ENCODE results near the gene CYB561D1. TPM values are rescaled to one million over a fixed set of nuclear protein-coding genes. Genes with fewer than 3 reads are reported as not detected.

The CYB561D1 gene
- total and polyA plus RNA-seq, 2 of the 8 experiments (the other 6 are each of a cell fraction or from before 2014, with no cell fraction given), result 3.6 to 3.8 TPM

- Histone ChIP-seq H3K9ac (replicated peaks in 1 of 4; ENCODE audit: extremely low read depth in 1 of 4, low read depth in 3 of 4, low read length in 3 of 4) (peak overlapping the region in 3 of 4 experiments; percentile 41 to 91 (median 66); a peak in 4 of 7 replicates), H3K27me3 (replicated peaks in 1 of 4; ENCODE audit: control insufficient read depth in 3 of 4, extremely low read depth in 1 of 4, insufficient read depth in 3 of 4, low read length in 3 of 4) (peaks cover 0 to under 1% (median 0%) of the 10 kb centered on the region in 4 experiments; a peak in 1 of 7 replicates), H3K56ac (replicated peaks; ENCODE audit: insufficient read length, low read depth, low read length) (peak overlapping the region; percentile 40), H3K4me1 (replicated peaks in 1 of 4; ENCODE audit: control insufficient read depth in 3 of 4, insufficient read depth in 4 of 4, low read length in 3 of 4) (peaks cover 0 to 9% (median 2%) of the 10 kb centered on the region in 4 experiments; a peak in 3 of 7 replicates), H2BK120ac (replicated peaks; ENCODE audit: low read depth, low read length) (no peak overlapping the region), H3K23ac (ENCODE audit: insufficient read length) (no peak overlapping the region), H3K4ac (replicated peaks; ENCODE audit: insufficient read length, low read depth, low read length) (peak overlapping the region; percentile 76), H3K23me2 (ENCODE audit: low read depth, low read length) (peaks cover 16% of the 10 kb centered on the region), H2BK20ac (ENCODE audit: low read length) (peak overlapping the region; percentile 61; the same call in 1 of the 2 replicates), H2BK5ac (ENCODE audit: low read depth, low read length) (peak overlapping the region; percentile 95), H4K20me1 (replicated peaks in 1 of 2; ENCODE audit: control insufficient read depth in 1 of 2, insufficient read depth in 2 of 2, low read length in 2 of 2) (no peaks in the 10 kb centered on the region), H4K8ac (ENCODE audit: extremely low read depth, insufficient read depth, low read length) (peak overlapping the region; percentile 66), H3K9me3 (ENCODE audit: insufficient read depth in 2 of 2, low read depth in 1 of 2, low read length in 1 of 2) (no peaks in the 10 kb centered on the region), H4K5ac (ENCODE audit: insufficient read length, low read depth, low read length) (peak overlapping the region; percentile 34), H3K79me1 (ENCODE audit: low read depth, low read length) (no peaks in the 10 kb centered on the region), H4K91ac (replicated peaks; ENCODE audit: insufficient read length, low read length) (peak overlapping the region; percentile 69), H3K18ac (ENCODE audit: extremely low read depth, low read length) (peak overlapping the region; percentile 97), H2AK5ac (ENCODE audit: low read depth, low read length) (no peak overlapping the region), H3K14ac (ENCODE audit: insufficient read length) (no peak overlapping the region), H3K79me2 (ENCODE audit: control insufficient read depth in 1 of 2, insufficient read depth in 2 of 2, low read length in 2 of 2) (no peaks in the 10 kb centered on the region), H3K36me3 (ENCODE audit: control insufficient read depth in 2 of 4, insufficient read depth in 4 of 4, low read length in 3 of 4) (no peaks in the 10 kb centered on the region), H2BK15ac (ENCODE audit: low read length) (no peak overlapping the region), H3K4me3 (ENCODE audit: extremely low read depth in 1 of 4, insufficient read depth in 2 of 4, low read depth in 3 of 4, low read length in 4 of 4) (peak overlapping the region; percentile 63 to 83 (median 78)), H3K27ac (ENCODE audit: low read depth, low read length) (no peak overlapping the region), H3K4me2 (ENCODE audit: insufficient read depth in 1 of 2, low read depth in 2 of 2, low read length in 2 of 2) (peak overlapping the region; percentile 94 to 99), H2AFZ (ENCODE audit: low read length) (peak overlapping the region; percentile 95; the same call in 1 of the 2 replicates), H2BK12ac (ENCODE audit: low read depth, low read length) (peak overlapping the region; percentile 77; the same call in 1 of the 2 replicates)
- POLR2A ChIA-PET (ENCODE audit: partially characterized antibody), result interaction anchor here (0.6 to 3.1 kb wide), 8 partner anchors 9 to 177 kb away, joined by 3 to 17 read pairs (median 6); partner anchors contain the start of genes AMIGO1, CYB561D1 and PSMA5
- FAIRE-seq (no peak), DNase-seq (ENCODE audit: low read depth in 1 of 2, low spot score in 2 of 2) (no peak)
- CTCF ChIA-PET (ENCODE audit: partially characterized antibody), result interaction anchor here (0.6 to 43.7 kb wide), 8 partner anchors 7 to 179 kb away, joined by 3 to 1755 read pairs (median 6); partner anchors contain the start of genes AMIGO1, CYB561D1 and GPR61
- WGBS, 2 experiments (ENCODE audit: extremely low coverage in 1 of 2, insufficient coverage in 1 of 2, insufficient read length in 1 of 2, insufficient replicate concordance in 2 of 2, low coverage in 1 of 2, low lambda C conversion rate in 2 of 2, missing lambda C conversion rate in 1 of 2), result 6% methylated on average over 15 of the region's 15 CpGs; no CpG with 5 or more reads in 1 of the 2 experiments
- TF ChIP-seq E2F6 (IDR thresholded peaks at IDR 0.05) (peak; percentile 5; the same call in 1 of the 2 replicates), ATF3 (IDR thresholded peaks at IDR 0.05; ENCODE audit: insufficient read depth, low read depth, low read length) (no peak), FOSL1 (IDR thresholded peaks at IDR 0.05; ENCODE audit: insufficient read depth, low read depth, low read length) (no peak), RBBP5 (IDR thresholded peaks at IDR 0.05; ENCODE audit: borderline replicate concordance, low read depth, low read length) (no peak)
Observed at GRCh38 chr1:109484519-109484975, 9.3 kb upstream of the CYB561D1 start.

Data from H1 (cell line).